Measurements from ENCODE around the gene JMJD6. TPM values are rescaled to one million over a fixed set of nuclear protein-coding genes. Genes with fewer than 3 reads are reported as not detected.
"Not testable (repeated sequence)": the region's sequence is repeated elsewhere in the genome, so short reads cannot be mapped to it uniquely, and the experiment has no call there.

The JMJD6 gene
- total RNA-seq, 3 donors from 2014 or later (not counting 1 experiment from before 2014, with no cell fraction given), result 169 to 257 (median 195) TPM

GRCh38 chr17:76742958-76743357 is 16.6 kb upstream of the JMJD6 start:
- intact Hi-C loops (cut with micrococcal nuclease), result no loop called here
- H3K4me3 Mint-ChIP-seq, result no peak overlapping the region
- H3K27me3 Mint-ChIP-seq (ENCODE audit: low read depth in 2 of 2), result no peaks in the 10 kb centered on the region
- H3K9me3 Mint-ChIP-seq, result no peaks in the 10 kb centered on the region
- H3K36me3 Mint-ChIP-seq, result peaks cover 5% of the 10 kb centered on the region
- no peaks in the 10 kb centered on the region for H3K27me3 ChIP-seq (ENCODE audit: control insufficient read depth, insufficient read depth, low read length)
- DNase-seq, result no peak
- no peak overlapping the region for H3K4me3 ChIP-seq (ENCODE audit: low read length)
- no peak overlapping the region for H3K27ac Mint-ChIP-seq
- no peak overlapping the region for H3K27ac ChIP-seq (ENCODE audit: low read length)
- TF ChIP-seq CTCF (IDR thresholded peaks at IDR 0.05), result no peak
- H3K4me1 ChIP-seq (ENCODE audit: control insufficient read depth, insufficient read depth, low read length), result peaks cover 11% of the 10 kb centered on the region
- no peak for ATAC-seq
- peaks cover 34% of the 10 kb centered on the region for H3K36me3 ChIP-seq (ENCODE audit: control insufficient read depth, insufficient read depth, low read length)
- peaks cover 13 to 19% of the 10 kb centered on the region in 2 donors for H3K4me1 Mint-ChIP-seq
- H3K9me3 ChIP-seq (ENCODE audit: control insufficient read depth, insufficient read depth, low read length), result no peaks in the 10 kb centered on the region

GRCh38 chr17:76740329-76741118 is 14.1 kb upstream of the JMJD6 start:
- intact Hi-C loops (cut with micrococcal nuclease), result no loop called here
- Mint-ChIP-seq H3K9me3 (no peaks in the 10 kb centered on the region), H3K27ac (no peak overlapping the region), H3K27me3 (ENCODE audit: low read depth in 2 of 2) (no peaks in the 10 kb centered on the region), H3K4me1 (peaks cover 27% of the 10 kb centered on the region in 2 donors), H3K36me3 (peaks cover 10% of the 10 kb centered on the region), H3K4me3 (no peak overlapping the region)
- no peak for DNase-seq
- TF ChIP-seq CTCF (IDR thresholded peaks at IDR 0.05), result no peak
- no peaks in the 10 kb centered on the region for H3K27me3 ChIP-seq (ENCODE audit: control insufficient read depth, insufficient read depth, low read length)
- 95% methylated on average over 2 of the region's 5 CpGs for WGBS (ENCODE audit: insufficient coverage)
- H3K36me3 ChIP-seq (ENCODE audit: control insufficient read depth, insufficient read depth, low read length), result peaks cover 32% of the 10 kb centered on the region
- ATAC-seq, result no peak
- no peaks in the 10 kb centered on the region for H3K9me3 ChIP-seq (ENCODE audit: control insufficient read depth, insufficient read depth, low read length)
- no peak overlapping the region for H3K27ac ChIP-seq (ENCODE audit: low read length)
- H3K4me3 ChIP-seq (ENCODE audit: low read length), result no peak overlapping the region
- peaks cover 18% of the 10 kb centered on the region for H3K4me1 ChIP-seq (ENCODE audit: control insufficient read depth, insufficient read depth, low read length)

GRCh38 chr17:76739568-76740115 is 13.2 kb upstream of the JMJD6 start:
- not testable (repeated sequence) for H3K4me3 ChIP-seq (ENCODE audit: low read length); H3K27ac ChIP-seq (ENCODE audit: low read length); H3K27me3 ChIP-seq (ENCODE audit: control insufficient read depth, insufficient read depth, low read length); ATAC-seq; H3K27me3 Mint-ChIP-seq (ENCODE audit: low read depth in 2 of 2); DNase-seq; H3K9me3 ChIP-seq (ENCODE audit: control insufficient read depth, insufficient read depth, low read length); H3K4me3 Mint-ChIP-seq; H3K9me3 Mint-ChIP-seq
- H3K36me3 ChIP-seq (ENCODE audit: control insufficient read depth, insufficient read depth, low read length), result peaks cover 34% of the 10 kb centered on the region
- H3K4me1 Mint-ChIP-seq, result peaks cover 36% of the 10 kb centered on the region in 2 donors
- peak overlapping the region in 1 of 2 donors; percentile 99 for H3K27ac Mint-ChIP-seq
- H3K36me3 Mint-ChIP-seq, result peaks cover 18% of the 10 kb centered on the region
- peaks cover 19% of the 10 kb centered on the region for H3K4me1 ChIP-seq (ENCODE audit: control insufficient read depth, insufficient read depth, low read length)
- intact Hi-C loops (cut with micrococcal nuclease), result loop anchor here (10.0 kb wide), 1 partner anchor 475 kb away; the partner anchor contains the start of gene UBALD2
- 86% methylated on average over 15 of the region's 17 CpGs for WGBS (ENCODE audit: insufficient coverage)

GRCh38 chr17:76738468-76738850 is 12.1 kb upstream of the JMJD6 start:
- Histone ChIP-seq H3K4me1 (ENCODE audit: control insufficient read depth, insufficient read depth, low read length) (peaks cover 23% of the 10 kb centered on the region), H3K27ac (ENCODE audit: low read length) (peak overlapping the region; percentile 98), H3K36me3 (ENCODE audit: control insufficient read depth, insufficient read depth, low read length) (peaks cover 37% of the 10 kb centered on the region), H3K4me3 (ENCODE audit: low read length) (peak overlapping the region; percentile 81), H3K9me3 (ENCODE audit: control insufficient read depth, insufficient read depth, low read length) (no peaks in the 10 kb centered on the region), H3K27me3 (ENCODE audit: control insufficient read depth, insufficient read depth, low read length) (no peaks in the 10 kb centered on the region)
- WGBS (ENCODE audit: insufficient coverage), result 11% methylated on average over 3 of the region's 7 CpGs
- DNase-seq, result peak in 1 of 2 donors; percentile 37
- Mint-ChIP-seq H3K9me3 (no peaks in the 10 kb centered on the region), H3K27ac (peak overlapping the region; percentile 99), H3K4me3 (peak overlapping the region; percentile 96), H3K27me3 (ENCODE audit: low read depth in 2 of 2) (no peaks in the 10 kb centered on the region), H3K4me1 (peaks cover 47 to 48% of the 10 kb centered on the region in 2 donors), H3K36me3 (peaks cover 30% of the 10 kb centered on the region)
- intact Hi-C loops (cut with micrococcal nuclease), result loop anchor here (10.0 kb wide), 1 partner anchor 474 kb away; the partner anchor contains the start of gene UBALD2
- no peak for ATAC-seq
- no peak for TF ChIP-seq CTCF (IDR thresholded peaks at IDR 0.05)

Data from natural killer cell (primary cell).